Fibroblast of the aortic adventitia (primary cell): ENCODE measurements around the gene PLAGL2. TPM values are rescaled to one million over a fixed set of nuclear protein-coding genes. Genes with fewer than 3 reads are reported as not detected.
"Not testable (repeated sequence)": the region's sequence is repeated elsewhere in the genome, so short reads cannot be mapped to it uniquely, and the experiment has no call there.

Experiments used
- DNase-seq: peaks from one replicate; pipeline ENCODE4 v3.0.0-alpha.2; 2010; ENCODE audit warnings: low read depth
- H3K4me3 ChIP-seq: 2 replicates; pipeline ENCODE4 v1.5.1; 2011; ENCODE audit warnings: low read depth, mild to moderate bottlenecking, control low read depth, low read length, moderate library complexity
- total RNA-seq: library from RNA; depleted of rRNA; stranded (reverse); fragments of >200 nt; gene quantifications from 2 replicates; pipeline ENCODE4 v1.2.3, GENCODE V29; 2012; ENCODE audit warnings: low replicate concordance
- TF ChIP-seq, protein P1 (sequence below): IDR thresholded peaks from 2 replicates; pipeline ENCODE4 v1.5.1; 2011; ENCODE audit warnings: mild to moderate bottlenecking, low read length, control low read depth, inconsistent platforms; ENCODE audit not compliant: insufficient read depth

Gene PLAGL2
- total RNA-seq, 1 donor = 4.2 TPM

DNA sequence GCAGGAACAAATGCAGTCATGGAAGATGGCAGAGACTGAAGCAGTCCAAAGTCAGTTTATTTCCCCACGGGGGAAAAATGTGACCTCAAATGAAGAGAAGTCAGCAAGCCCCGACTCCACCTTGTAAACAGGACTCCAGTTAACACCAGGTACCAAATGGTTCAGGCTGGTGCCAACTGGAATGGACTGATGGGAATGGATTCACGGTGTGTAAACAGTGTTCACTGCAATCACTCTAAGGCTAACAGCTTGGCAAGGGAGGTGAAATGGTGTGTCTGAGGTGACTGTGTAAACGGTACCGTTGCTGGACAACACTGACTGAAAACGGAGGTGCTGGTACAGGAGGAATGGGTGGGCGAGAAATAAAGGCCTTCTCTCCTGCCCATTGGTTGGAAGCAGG lies 12.0 kb downstream of the PLAGL2 start:
- TF ChIP-seq, protein P1, sequence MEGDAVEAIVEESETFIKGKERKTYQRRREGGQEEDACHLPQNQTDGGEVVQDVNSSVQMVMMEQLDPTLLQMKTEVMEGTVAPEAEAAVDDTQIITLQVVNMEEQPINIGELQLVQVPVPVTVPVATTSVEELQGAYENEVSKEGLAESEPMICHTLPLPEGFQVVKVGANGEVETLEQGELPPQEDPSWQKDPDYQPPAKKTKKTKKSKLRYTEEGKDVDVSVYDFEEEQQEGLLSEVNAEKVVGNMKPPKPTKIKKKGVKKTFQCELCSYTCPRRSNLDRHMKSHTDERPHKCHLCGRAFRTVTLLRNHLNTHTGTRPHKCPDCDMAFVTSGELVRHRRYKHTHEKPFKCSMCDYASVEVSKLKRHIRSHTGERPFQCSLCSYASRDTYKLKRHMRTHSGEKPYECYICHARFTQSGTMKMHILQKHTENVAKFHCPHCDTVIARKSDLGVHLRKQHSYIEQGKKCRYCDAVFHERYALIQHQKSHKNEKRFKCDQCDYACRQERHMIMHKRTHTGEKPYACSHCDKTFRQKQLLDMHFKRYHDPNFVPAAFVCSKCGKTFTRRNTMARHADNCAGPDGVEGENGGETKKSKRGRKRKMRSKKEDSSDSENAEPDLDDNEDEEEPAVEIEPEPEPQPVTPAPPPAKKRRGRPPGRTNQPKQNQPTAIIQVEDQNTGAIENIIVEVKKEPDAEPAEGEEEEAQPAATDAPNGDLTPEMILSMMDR = no peak
- H3K4me3 ChIP-seq = no peak overlapping the region
- DNase-seq = no peak

DNA sequence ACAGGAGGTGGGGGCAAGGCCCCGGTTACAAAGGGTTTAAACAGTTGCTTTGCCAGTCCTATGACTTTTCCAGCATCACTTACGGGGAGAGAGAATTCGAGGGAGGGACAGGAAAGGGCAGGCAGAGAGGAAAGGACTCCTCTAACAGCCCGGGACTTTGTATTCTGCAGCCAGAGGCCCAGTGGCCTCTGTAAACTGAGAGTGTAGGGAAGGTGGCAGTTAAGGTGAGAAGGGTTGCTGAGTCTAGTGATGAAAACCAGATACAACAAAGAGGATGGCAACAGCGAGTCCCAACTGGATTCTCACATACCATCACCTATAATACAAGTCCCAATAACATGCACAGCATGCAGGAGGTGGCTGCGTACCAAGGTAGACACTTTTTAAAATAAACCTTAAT lies 13.5 kb downstream of the PLAGL2 start:
- TF ChIP-seq, protein P1 = no peak
- no peak overlapping the region for H3K4me3 ChIP-seq
- no peak for DNase-seq

DNA sequence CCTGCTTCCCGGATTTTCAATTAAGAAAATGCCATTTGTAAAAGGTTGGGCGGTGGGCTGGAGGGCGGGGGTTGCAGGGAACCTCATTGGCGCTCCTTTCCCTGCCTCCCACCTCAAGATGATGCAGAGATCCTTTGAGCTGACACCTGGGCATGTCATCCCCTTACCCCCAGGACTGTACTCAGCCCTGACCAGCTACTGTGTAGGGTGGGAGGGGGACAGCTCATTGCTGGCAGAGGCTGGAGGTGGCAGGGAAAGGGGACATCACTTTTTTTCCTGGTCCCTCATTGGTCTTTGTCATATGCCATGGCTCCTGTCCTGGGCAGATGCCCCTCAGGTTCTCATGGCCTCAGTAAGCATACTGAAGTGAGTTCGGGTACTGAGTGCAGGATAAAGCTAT lies 14.2 kb downstream of the PLAGL2 start:
- DNase-seq, H3K4me3 ChIP-seq: not testable (repeated sequence)

DNA sequence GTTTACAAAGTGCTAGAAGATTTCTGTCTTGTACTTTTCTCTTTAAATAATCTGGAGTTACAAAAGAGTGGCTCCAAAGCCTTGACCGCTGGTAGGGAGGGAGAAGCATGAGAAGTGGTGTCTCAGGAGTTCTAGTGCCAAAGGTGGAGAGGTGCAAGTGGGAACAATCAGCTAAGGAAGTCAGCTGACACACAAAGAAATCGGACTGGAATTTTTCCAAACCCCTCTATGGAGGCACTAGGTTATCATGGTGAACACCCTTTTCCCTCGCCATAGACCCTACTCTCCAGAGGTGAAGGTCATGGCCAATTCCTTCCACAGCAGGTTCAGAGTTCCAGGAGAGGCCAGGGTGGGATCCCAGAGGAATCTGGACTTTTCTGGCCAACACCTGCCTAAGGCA lies 14.8 kb downstream of the PLAGL2 start:
- no peak for DNase-seq
- TF ChIP-seq, protein P1 = no peak
- H3K4me3 ChIP-seq = no peak overlapping the region

DNA sequence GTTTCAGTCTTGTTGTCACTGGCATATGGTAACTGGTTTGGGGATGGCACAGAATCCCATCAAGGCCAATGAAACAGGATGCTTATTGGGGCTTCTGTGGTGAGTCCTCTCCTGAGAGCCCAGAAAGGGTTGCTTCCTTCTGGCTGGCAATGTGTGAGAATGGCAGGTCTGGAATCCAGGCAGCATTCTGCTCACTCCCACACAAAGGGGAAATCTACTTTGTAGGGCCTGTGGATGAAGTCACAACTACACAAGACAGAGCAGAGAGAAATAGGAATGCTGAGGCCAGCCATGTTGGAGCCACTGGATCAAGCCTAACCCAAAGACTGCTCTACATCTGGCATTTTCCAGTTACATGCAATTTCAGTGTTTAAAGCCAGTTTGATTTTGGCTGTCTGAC lies 15.7 kb downstream of the PLAGL2 start:
- H3K4me3 ChIP-seq = no peak overlapping the region
- no peak for DNase-seq
- TF ChIP-seq, protein P1 = no peak

DNA sequence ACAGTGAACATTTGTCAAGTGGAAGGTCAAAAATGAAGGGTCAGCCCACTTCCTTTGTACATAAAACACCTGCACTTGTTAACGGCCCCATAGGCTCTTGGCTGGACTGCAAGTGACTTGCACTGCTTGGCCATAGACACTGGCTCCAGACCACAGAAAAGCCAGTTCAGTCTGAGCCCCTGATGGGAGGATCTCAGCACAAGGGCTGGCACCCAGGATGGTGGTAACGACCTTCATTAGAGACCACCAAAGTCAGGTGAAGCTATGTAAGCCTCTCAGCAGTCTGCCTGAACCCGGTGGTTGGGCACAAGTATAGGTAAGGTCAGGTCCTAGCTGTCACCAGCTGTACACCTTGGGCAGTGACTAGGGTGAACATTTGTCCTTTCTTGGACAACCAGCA lies 16.1 kb downstream of the PLAGL2 start:
- TF ChIP-seq, protein P1 = no peak
- no peak for DNase-seq
- no peak overlapping the region for H3K4me3 ChIP-seq

DNA sequence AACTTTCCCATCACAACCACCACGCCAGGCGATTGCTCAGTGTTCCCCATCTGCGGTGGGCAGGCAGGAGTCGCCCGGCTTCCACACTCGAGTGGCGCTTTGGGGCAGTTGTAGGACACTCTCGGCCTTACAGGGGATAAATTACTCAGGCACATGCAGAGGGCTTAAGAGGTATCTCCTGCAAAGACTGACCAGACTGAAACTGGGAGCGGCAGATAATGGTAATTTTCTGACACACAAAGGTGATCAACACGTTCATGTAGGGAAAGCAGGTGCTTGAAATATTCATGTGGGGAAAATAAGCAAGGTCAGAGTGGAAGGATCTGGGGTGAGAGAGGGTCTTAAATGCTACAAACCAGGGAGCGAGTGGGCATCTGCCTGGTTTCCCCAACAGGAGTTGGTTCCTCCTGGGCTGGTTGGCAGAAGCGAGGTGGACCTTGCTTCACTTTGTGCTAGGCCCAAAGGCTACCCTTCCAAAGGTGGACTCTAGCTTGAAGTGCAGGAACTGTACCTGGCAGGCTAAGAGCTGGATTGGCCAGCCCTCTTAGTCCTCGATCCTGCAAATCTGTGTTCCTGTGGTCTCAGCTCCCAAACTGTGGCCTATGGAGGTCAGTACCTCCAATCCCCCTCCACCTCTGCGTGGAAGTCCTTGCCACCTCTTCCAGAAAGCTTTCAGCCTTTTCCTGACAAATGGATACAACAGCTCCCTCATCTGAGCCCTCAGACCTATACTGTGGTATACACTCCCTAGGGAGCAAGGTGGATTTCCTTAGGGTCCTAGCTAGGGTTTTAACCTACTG lies 16.7 kb downstream of the PLAGL2 start:
- no peak for DNase-seq
- TF ChIP-seq, protein P1 = no peak
- no peak overlapping the region for H3K4me3 ChIP-seq
